GM18517 (cell line): ENCODE data around the gene PHF21A.

Experiments used
- ATAC-seq: cut with Tn5 transposase; IDR thresholded peaks from one replicate; pipeline ENCODE4 v1.9.1; 2021; ENCODE audit warnings: mild to moderate bottlenecking, moderate library complexity; ENCODE audit not compliant: unreplicated experiment

Gene PHF21A

GRCh38 chr11:45939836-45940235 is 181.4 kb downstream of the PHF21A start:
- no peak for ATAC-seq

GRCh38 chr11:45937916-45938315 is 183.3 kb downstream of the PHF21A start:
- ATAC-seq = no peak

- ATAC-seq = no peak
These were observed 184.7 kb downstream of the PHF21A start for GRCh38 chr11:45936511-45937054.

- ATAC-seq = no peak
These were observed 185.7 kb downstream of the PHF21A start for GRCh38 chr11:45935349-45936064.

- ATAC-seq = no peak
These were observed 186.5 kb downstream of the PHF21A start for GRCh38 chr11:45934580-45935318.

GRCh38 chr11:45933846-45934579 is 187.2 kb downstream of the PHF21A start:
- no peak for ATAC-seq

- ATAC-seq = peak; percentile 35
These were observed 188.0 kb downstream of the PHF21A start for GRCh38 chr11:45933131-45933831.

GRCh38 chr11:45932217-45932616 is 189.0 kb downstream of the PHF21A start:
- no peak for ATAC-seq

- ATAC-seq = no peak
These were observed 189.5 kb downstream of the PHF21A start for GRCh38 chr11:45931739-45932138.

- no peak for ATAC-seq
These were observed 190.2 kb downstream of the PHF21A start for GRCh38 chr11:45930951-45931570.

- peak; percentile 93 for ATAC-seq
These were observed 191.0 kb downstream of the PHF21A start for GRCh38 chr11:45930031-45930794.

GRCh38 chr11:45929486-45930030 is 191.7 kb downstream of the PHF21A start:
- ATAC-seq = no peak

- ATAC-seq = no peak
These were observed 192.6 kb downstream of the PHF21A start for GRCh38 chr11:45928535-45929215.

GRCh38 chr11:45927684-45928413 is 193.4 kb downstream of the PHF21A start:
- ATAC-seq = no peak

GRCh38 chr11:45927332-45927683 is 193.9 kb downstream of the PHF21A start:
- no peak for ATAC-seq

- no peak for ATAC-seq
These were observed 194.5 kb downstream of the PHF21A start for GRCh38 chr11:45926536-45927331.

GRCh38 chr11:45926001-45926401 is 195.3 kb downstream of the PHF21A start:
- no peak for ATAC-seq
